ENCODE results near the gene POLR3E.

DNA sequence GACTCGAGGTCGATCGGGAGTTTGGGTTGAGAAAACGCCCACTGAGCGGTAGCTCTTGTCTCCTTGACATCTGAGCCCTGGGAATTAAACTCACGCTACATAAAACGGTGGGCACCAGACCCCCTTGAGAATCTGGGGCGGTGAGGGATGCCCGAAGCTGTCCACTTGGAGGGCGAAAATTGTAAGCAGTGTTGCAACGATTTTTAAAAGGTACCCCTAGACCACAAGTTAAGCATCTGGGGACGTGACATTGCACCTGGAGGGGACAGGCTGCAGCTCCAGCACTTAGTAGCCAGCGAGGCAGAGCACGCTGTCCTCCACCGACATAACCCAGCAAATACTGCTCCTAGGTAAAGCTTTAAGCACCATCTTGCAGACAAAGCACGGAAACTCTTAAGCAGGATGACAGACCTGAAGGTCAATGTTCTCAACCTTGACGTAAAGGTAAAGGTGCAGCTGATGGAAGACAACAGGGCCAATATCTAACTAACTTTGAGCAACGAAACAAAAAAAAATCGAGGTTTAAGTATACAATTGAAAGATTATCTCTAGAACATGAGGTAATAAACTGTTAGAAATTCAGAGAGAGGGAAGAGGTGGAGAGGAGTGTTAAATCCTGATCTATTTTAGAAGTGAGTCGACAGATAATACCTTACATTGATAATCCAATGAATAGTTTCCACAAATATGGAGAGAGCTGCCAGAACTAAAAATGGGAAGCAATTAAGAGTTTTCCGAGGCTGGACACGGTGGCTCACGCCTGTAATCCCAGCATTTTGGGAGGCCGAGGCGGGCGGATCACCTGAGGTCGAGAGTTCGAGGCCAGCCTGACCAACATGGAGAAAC, 78.1 kb downstream of the POLR3E start:
- TF ChIP-seq, protein P1, sequence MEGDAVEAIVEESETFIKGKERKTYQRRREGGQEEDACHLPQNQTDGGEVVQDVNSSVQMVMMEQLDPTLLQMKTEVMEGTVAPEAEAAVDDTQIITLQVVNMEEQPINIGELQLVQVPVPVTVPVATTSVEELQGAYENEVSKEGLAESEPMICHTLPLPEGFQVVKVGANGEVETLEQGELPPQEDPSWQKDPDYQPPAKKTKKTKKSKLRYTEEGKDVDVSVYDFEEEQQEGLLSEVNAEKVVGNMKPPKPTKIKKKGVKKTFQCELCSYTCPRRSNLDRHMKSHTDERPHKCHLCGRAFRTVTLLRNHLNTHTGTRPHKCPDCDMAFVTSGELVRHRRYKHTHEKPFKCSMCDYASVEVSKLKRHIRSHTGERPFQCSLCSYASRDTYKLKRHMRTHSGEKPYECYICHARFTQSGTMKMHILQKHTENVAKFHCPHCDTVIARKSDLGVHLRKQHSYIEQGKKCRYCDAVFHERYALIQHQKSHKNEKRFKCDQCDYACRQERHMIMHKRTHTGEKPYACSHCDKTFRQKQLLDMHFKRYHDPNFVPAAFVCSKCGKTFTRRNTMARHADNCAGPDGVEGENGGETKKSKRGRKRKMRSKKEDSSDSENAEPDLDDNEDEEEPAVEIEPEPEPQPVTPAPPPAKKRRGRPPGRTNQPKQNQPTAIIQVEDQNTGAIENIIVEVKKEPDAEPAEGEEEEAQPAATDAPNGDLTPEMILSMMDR (conservative IDR thresholded peaks at IDR 0.05): no peak
- TF ChIP-seq ZFX (IDR thresholded peaks at IDR 0.05): no peak

Data from C4-2B (cell line).